ENCODE measurements around the gene TMEM179B. TPM values are rescaled to one million over a fixed set of nuclear protein-coding genes. Genes with fewer than 3 reads are reported as not detected.

TMEM179B gene
- total RNA-seq, 4 donors from 2014 or later: 22.3 to 83.8 (median 34.2) TPM

DNA sequence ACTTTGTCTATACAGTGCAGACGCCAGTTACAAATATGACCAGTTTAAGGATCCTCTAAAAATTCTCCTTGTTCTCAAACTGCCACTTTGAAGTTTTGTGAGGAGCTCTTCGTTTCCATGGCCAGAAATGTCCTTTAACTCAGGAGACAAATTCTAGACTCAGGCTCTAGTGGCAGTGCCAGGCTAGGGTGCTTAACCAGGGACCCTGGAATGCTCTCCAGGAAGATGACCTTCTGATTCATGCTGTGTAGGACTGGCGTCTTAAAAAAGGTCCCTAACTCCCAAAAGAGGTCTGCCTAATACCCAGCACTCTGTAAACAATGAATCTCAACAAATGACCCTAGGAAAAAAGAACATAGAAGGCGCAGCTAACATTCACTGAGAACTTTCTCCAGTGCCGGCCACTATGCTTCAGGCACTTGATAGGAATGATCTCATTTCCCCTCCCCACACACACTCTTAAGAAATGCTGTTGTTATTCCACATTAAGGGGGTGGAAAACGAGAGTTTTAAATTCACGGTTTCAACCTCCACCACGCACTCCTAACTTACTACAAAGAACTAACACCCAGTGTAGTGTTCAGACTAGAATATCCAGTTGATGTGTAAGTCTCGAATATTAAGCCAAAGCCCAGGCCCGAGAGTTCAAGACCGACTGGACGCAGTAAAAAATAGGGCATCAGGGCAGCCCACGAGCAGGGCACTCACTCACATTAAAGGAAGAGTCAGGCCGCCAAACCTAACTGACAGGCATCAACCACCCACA lies 17.3 kb downstream of the TMEM179B start:
- Histone ChIP-seq H3K27ac (peak overlapping the region; percentile 77 to 91), H3K4me1 (peaks cover 0 to 4% of the 10 kb centered on the region in 2 donors), H3K36me3 (no peaks in the 10 kb centered on the region), H3K9me3 (no peaks in the 10 kb centered on the region), H3K27me3 (no peaks in the 10 kb centered on the region), H3K4me3 (peak overlapping the region; percentile 73 to 99)
- DNase-seq: no peak
- intact Hi-C loops (cut with DNase I; ENCODE audit: low total_unique reads): no loop called here
- TF ChIP-seq, protein P1, sequence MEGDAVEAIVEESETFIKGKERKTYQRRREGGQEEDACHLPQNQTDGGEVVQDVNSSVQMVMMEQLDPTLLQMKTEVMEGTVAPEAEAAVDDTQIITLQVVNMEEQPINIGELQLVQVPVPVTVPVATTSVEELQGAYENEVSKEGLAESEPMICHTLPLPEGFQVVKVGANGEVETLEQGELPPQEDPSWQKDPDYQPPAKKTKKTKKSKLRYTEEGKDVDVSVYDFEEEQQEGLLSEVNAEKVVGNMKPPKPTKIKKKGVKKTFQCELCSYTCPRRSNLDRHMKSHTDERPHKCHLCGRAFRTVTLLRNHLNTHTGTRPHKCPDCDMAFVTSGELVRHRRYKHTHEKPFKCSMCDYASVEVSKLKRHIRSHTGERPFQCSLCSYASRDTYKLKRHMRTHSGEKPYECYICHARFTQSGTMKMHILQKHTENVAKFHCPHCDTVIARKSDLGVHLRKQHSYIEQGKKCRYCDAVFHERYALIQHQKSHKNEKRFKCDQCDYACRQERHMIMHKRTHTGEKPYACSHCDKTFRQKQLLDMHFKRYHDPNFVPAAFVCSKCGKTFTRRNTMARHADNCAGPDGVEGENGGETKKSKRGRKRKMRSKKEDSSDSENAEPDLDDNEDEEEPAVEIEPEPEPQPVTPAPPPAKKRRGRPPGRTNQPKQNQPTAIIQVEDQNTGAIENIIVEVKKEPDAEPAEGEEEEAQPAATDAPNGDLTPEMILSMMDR (IDR thresholded peaks at IDR 0.05): no peak
- TF ChIP-seq POLR2A (IDR thresholded peaks at IDR 0.05): no peak

DNA sequence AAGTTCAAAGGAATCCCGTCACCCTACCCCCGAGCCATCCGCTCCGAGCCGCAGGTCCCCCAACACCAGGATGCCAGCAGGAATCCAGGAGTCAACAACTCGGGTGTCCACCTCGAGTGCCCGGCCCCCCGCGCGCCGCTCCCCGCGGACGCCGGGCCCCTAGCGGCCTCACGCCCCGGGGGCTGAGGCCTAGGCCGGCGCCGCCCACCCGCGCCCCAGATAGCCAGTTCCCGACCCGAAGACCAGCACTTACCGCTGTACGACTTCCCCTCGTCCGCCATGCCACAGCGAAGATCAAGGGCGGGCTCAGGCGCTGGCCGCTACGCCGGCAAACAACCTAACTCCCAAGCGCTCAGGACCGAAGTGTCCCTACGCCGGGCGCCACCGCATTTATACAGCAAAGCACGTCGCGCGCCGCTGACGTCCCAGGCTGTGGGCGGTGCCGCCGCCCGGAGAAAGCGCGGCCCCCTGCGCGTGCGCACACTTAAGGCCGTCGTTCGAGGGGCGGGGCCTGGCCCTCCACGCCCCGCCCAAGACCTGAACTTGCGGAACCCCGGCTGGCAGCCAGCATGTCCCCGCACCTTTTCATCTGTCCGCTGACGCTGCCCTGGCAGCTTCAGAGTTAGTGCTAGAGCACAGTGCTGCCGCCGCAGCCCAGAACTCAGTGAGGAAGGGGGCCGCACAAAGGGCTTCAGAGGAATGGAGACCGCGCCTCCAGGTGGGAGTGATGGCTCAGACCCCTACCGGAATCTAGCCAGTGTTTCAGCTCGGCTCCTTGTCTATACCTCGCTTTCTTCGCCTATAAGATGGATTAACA lies 18.1 kb downstream of the TMEM179B start, which contains the start of gene NXF1:
Gene NXF1, minus strand, starts transcription at position 365 of the 817 bp plus-strand sequence. Its CDS starts 84 bp downstream, at position 281.
- peaks cover 0 to 4% of the 10 kb centered on the region in 2 donors for H3K4me1 ChIP-seq
- peak within 1 kb of the TSS; percentile 83 to 91 for H3K27ac ChIP-seq
- no peaks in the 10 kb centered on the region for H3K27me3 ChIP-seq
- H3K4me3 ChIP-seq: peak within 1 kb of the TSS; percentile 73 to 99
- peak; percentile 92 to 96 for DNase-seq
- intact Hi-C loops (cut with DNase I; ENCODE audit: low total_unique reads): no loop called here
- H3K9me3 ChIP-seq: no peaks in the 10 kb centered on the region
- no peaks in the 10 kb centered on the region for H3K36me3 ChIP-seq
- TF ChIP-seq, protein P1 (IDR thresholded peaks at IDR 0.05): peak in 3 of 4 experiments; percentile 16 to 39 (median 16)
- peak; percentile 100 for TF ChIP-seq POLR2A (IDR thresholded peaks at IDR 0.05)

DNA sequence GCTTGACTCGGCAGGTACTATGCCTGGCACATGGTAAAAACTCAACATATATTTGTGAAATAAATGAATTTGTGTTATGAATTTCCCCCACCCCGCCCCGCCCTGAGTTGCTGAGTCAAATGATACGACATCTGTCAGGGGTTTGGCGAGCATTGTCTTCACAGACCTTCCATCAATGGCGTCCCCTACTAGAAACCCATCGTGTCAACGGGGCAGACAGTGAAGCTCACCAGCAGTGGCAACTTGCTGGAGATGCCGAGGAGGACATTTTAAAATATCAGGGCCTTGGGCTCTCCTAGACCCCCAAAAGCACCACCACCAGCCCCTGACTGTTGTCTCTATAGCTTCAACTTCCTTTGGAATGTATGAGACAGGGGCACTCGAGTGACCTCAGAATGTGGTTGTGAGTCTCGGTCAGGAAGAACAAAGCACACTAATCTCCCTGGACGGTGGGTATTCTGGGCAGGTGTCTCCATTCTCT lies 18.8 kb downstream of the TMEM179B start:
- Histone ChIP-seq H3K4me1 (peaks cover 0 to 4% of the 10 kb centered on the region in 2 donors), H3K27me3 (no peaks in the 10 kb centered on the region), H3K36me3 (no peaks in the 10 kb centered on the region), H3K9me3 (no peaks in the 10 kb centered on the region), H3K27ac (peak overlapping the region; percentile 83 to 91), H3K4me3 (peak overlapping the region; percentile 73 to 99)
- TF ChIP-seq POLR2A (IDR thresholded peaks at IDR 0.05): no peak
- TF ChIP-seq, protein P1 (IDR thresholded peaks at IDR 0.05): no peak
- intact Hi-C loops (cut with DNase I; ENCODE audit: low total_unique reads): no loop called here
- no peak for DNase-seq

DNA sequence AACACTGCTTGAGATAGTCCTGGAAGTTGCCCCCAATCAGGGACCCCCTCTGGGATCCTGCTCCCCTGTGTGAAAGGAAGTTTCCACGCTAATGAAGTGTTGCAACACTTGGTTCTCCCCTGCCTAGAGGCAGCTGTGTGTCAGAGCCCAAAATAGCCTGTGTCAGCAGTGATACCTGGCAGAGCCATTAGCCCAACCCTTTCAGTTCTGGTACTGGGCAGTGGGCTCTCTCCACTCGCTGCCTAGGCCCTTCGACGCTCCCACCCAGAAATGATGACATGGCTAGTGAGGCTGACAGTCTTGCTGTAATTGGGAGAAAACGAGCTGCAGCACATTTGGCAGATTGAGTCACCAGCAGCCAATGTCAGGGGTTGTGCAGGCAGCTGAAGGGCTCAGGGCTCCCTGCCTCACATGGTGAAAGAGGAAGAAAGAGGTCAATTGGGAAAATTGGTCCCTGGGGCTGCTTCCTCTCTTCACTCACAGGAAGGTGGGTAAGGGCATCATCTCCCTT lies 19.5 kb downstream of the TMEM179B start:
- Histone ChIP-seq H3K27ac (peak overlapping the region; percentile 83 to 91), H3K4me1 (peaks cover 0 to 4% of the 10 kb centered on the region in 2 donors), H3K36me3 (no peaks in the 10 kb centered on the region), H3K27me3 (no peaks in the 10 kb centered on the region), H3K4me3 (no peak overlapping the region), H3K9me3 (no peaks in the 10 kb centered on the region)
- no peak for TF ChIP-seq POLR2A (IDR thresholded peaks at IDR 0.05)
- TF ChIP-seq, protein P1 (IDR thresholded peaks at IDR 0.05): no peak
- intact Hi-C loops (cut with DNase I; ENCODE audit: low total_unique reads): no loop called here
- DNase-seq: peak; percentile 32 to 42
